ENCODE measurements around the gene STEAP1B.
"Not testable (repeated sequence)": the region's sequence is repeated elsewhere in the genome, so short reads cannot be mapped to it uniquely, and the experiment has no call there.

STEAP1B gene

DNA sequence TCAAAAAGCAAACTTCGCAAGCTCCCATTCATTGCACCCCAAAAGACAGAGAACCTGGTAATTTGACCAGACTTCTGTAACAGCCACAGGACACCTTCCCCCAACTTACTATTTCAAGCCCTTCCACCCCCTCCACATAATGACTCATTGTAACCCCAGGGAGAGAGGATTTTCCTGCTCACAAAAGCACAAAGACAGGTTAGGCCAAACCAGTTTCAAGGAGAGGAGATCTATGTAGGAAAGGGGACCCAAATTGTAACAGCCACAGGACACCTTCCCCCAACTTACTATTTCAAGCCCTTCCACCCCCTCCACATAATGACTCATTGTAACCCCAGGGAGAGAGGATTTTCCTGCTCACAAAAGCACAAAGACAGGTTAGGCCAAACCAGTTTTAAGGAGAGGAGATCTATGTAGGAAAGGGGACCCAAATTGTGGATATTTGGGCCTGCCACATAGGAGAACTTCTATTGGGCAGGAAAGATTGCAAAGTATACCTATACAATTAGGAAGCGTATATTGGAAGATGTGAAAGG is 66.8 kb downstream of the STEAP1B start:
- H3K4me3 ChIP-seq (ENCODE audit: low read depth, low read length); H3K23ac ChIP-seq (ENCODE audit: low read length); H4K8ac ChIP-seq (ENCODE audit: low read depth, low read length); H3K4ac ChIP-seq (ENCODE audit: low read depth, low read length); H2AFZ ChIP-seq (ENCODE audit: insufficient read depth, low read length, poor library complexity); H2BK5ac ChIP-seq (ENCODE audit: low read depth, low read length, poor library complexity); H3K79me2 ChIP-seq (ENCODE audit: control insufficient read depth, insufficient read depth, low read length, poor library complexity); H3K14ac ChIP-seq (ENCODE audit: low read length); H2BK12ac ChIP-seq (ENCODE audit: low read length); H4K12ac ChIP-seq (ENCODE audit: low read depth, low read length); H3K9ac ChIP-seq (ENCODE audit: low read length); DNase-seq; H3K27me3 ChIP-seq (ENCODE audit: insufficient read depth, low read length); H4K91ac ChIP-seq (ENCODE audit: low read depth, low read length); H3K36me3 ChIP-seq (ENCODE audit: control insufficient read depth in 1 of 2, insufficient read depth in 2 of 2, low read length in 2 of 2); H3K18ac ChIP-seq (ENCODE audit: low read length); H2AK5ac ChIP-seq (ENCODE audit: low read length); H3K9me3 ChIP-seq (ENCODE audit: insufficient read depth, low read depth, low read length): not testable (repeated sequence)
- Histone ChIP-seq H3K4me2 (ENCODE audit: low read length) (peak overlapping the region; percentile 24), H2BK120ac (ENCODE audit: insufficient read depth, low read length, poor library complexity) (peak overlapping the region; percentile 93), H3K4me1 (ENCODE audit: control insufficient read depth in 1 of 2, insufficient read depth in 2 of 2, low read length in 2 of 2) (peaks cover 12 to 23% of the 10 kb centered on the region in 2 experiments), H3K27ac (ENCODE audit: low read depth, low read length) (peak overlapping the region; percentile 97), H3K79me1 (ENCODE audit: low read length) (peaks cover 22% of the 10 kb centered on the region)
- WGBS (ENCODE audit: extremely low coverage, insufficient coverage, insufficient read length): no CpG with 5 or more reads among the region's 2 CpGs

DNA sequence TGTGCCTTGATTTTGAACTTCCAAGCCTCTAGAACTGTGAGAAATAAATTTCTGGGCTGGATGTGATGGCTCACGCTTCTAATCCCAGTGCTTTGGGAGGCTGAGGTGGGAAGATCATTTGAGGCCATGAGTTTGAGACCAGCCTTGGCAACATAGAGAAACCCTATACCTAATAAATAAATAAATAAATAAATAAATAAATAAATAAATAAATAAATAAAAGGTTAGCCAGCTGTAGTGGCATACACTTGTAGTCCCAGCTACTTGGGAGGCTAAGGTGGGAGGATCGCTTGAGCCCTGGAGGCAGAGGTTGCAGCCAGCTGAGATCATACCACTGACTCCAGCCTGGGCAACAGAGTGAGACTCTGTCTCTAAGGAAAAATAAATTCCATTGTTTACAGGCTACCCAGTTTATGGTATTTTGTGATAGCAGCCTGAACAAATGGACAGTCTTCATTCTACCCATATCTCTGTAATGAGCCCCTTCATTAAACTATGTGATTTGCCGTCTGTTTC is 67.7 kb downstream of the STEAP1B start:
- DNase-seq: peak; percentile 64 to 79
- Histone ChIP-seq H3K79me2 (ENCODE audit: control insufficient read depth, insufficient read depth, low read length, poor library complexity) (peaks cover 2% of the 10 kb centered on the region), H3K4me1 (ENCODE audit: control insufficient read depth in 1 of 2, insufficient read depth in 2 of 2, low read length in 2 of 2) (peaks cover 12 to 23% of the 10 kb centered on the region in 2 experiments), H3K14ac (ENCODE audit: low read length) (no peak overlapping the region), H3K4ac (ENCODE audit: low read depth, low read length) (no peak overlapping the region), H3K23ac (ENCODE audit: low read length) (no peak overlapping the region), H3K4me2 (ENCODE audit: low read length) (no peak overlapping the region), H3K4me3 (ENCODE audit: low read depth, low read length) (no peak overlapping the region), H3K27ac (ENCODE audit: low read depth, low read length) (peak overlapping the region; percentile 97), H3K18ac (ENCODE audit: low read length) (no peak overlapping the region), H3K36me3 (ENCODE audit: control insufficient read depth in 1 of 2, insufficient read depth in 2 of 2, low read length in 2 of 2) (no peaks in the 10 kb centered on the region), H2AK5ac (ENCODE audit: low read length) (no peak overlapping the region), H3K9me3 (ENCODE audit: insufficient read depth, low read depth, low read length) (no peaks in the 10 kb centered on the region), H2BK120ac (ENCODE audit: insufficient read depth, low read length, poor library complexity) (peak overlapping the region; percentile 93), H3K9ac (ENCODE audit: low read length) (no peak overlapping the region), H4K91ac (ENCODE audit: low read depth, low read length) (peak overlapping the region; percentile 97), H2BK12ac (ENCODE audit: low read length) (peak overlapping the region; percentile 100), H4K8ac (ENCODE audit: low read depth, low read length) (no peak overlapping the region), H2AFZ (ENCODE audit: insufficient read depth, low read length, poor library complexity) (no peak overlapping the region), H4K12ac (ENCODE audit: low read depth, low read length) (no peak overlapping the region), H2BK5ac (ENCODE audit: low read depth, low read length, poor library complexity) (peak overlapping the region; percentile 70), H3K27me3 (ENCODE audit: insufficient read depth, low read length) (no peaks in the 10 kb centered on the region), H3K79me1 (ENCODE audit: low read length) (peaks cover 22% of the 10 kb centered on the region)
- WGBS (ENCODE audit: extremely low coverage, insufficient coverage, insufficient read length): no CpG with 5 or more reads among the region's 3 CpGs

DNA sequence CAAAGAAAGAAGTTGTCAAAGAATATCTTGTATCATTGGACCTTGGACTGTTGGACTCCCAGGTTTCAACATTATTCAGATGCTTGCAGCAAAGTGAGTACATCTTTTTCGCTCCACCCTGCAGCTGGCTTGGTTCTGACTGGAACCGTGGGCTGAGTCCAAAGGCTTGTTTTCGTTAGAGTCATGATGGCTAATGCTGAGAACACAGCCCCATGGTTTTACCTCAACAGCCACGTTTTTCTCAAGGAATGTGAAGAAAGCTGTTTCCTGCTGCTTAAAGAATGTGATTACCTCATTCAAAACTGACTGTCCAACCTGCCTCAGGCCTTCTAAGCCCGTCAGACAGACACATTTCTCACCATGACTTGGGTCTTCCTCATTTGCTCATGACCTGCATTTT is 69.5 kb downstream of the STEAP1B start:
- Histone ChIP-seq H3K79me2 (ENCODE audit: control insufficient read depth, insufficient read depth, low read length, poor library complexity) (peaks cover 2% of the 10 kb centered on the region), H3K4me3 (ENCODE audit: low read depth, low read length) (no peak overlapping the region), H2AFZ (ENCODE audit: insufficient read depth, low read length, poor library complexity) (no peak overlapping the region), H4K91ac (ENCODE audit: low read depth, low read length) (peak overlapping the region; percentile 64), H3K27me3 (ENCODE audit: insufficient read depth, low read length) (no peaks in the 10 kb centered on the region), H4K12ac (ENCODE audit: low read depth, low read length) (no peak overlapping the region), H2AK5ac (ENCODE audit: low read length) (no peak overlapping the region), H3K4me1 (ENCODE audit: control insufficient read depth in 1 of 2, insufficient read depth in 2 of 2, low read length in 2 of 2) (peaks cover 12 to 26% of the 10 kb centered on the region in 2 experiments), H3K23ac (ENCODE audit: low read length) (no peak overlapping the region), H3K79me1 (ENCODE audit: low read length) (peaks cover 22% of the 10 kb centered on the region), H2BK12ac (ENCODE audit: low read length) (peak overlapping the region; percentile 46), H3K18ac (ENCODE audit: low read length) (no peak overlapping the region), H3K27ac (ENCODE audit: low read depth, low read length) (peak overlapping the region; percentile 81), H3K9ac (ENCODE audit: low read length) (no peak overlapping the region), H4K8ac (ENCODE audit: low read depth, low read length) (no peak overlapping the region), H3K36me3 (ENCODE audit: control insufficient read depth in 1 of 2, insufficient read depth in 2 of 2, low read length in 2 of 2) (no peaks in the 10 kb centered on the region), H3K4ac (ENCODE audit: low read depth, low read length) (no peak overlapping the region), H2BK5ac (ENCODE audit: low read depth, low read length, poor library complexity) (peak overlapping the region; percentile 58), H3K9me3 (ENCODE audit: insufficient read depth, low read depth, low read length) (no peaks in the 10 kb centered on the region), H2BK120ac (ENCODE audit: insufficient read depth, low read length, poor library complexity) (peak overlapping the region; percentile 67), H3K4me2 (ENCODE audit: low read length) (no peak overlapping the region), H3K14ac (ENCODE audit: low read length) (no peak overlapping the region)
- peak; percentile 89 to 94 for DNase-seq
- no CpG with 5 or more reads among the region's 5 CpGs for WGBS (ENCODE audit: extremely low coverage, insufficient coverage, insufficient read length)

DNA sequence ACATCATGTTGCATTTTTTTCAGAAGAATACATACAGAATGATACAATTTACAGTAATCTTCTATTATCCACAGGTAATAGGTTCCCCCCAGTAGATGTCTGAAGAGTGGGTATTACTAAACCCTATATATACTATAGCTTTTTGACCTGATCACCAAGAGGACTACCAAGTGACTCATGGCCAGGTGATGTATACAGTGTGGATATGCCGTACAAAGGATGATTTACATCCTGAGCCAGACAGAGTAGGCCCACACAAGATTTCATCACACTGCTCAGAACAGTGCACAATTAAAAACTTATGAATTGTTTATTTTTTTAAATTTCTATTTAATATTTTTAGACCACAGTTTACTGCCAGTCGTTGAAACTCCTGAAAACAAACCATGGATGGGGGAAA is 70.6 kb downstream of the STEAP1B start:
- peak in 1 of 2 donors; percentile 18 for DNase-seq
- H3K36me3 ChIP-seq (ENCODE audit: control insufficient read depth in 1 of 2, insufficient read depth in 2 of 2, low read length in 2 of 2): no peaks in the 10 kb centered on the region
- no peak overlapping the region for H3K27ac ChIP-seq (ENCODE audit: low read depth, low read length)
- H3K79me2 ChIP-seq (ENCODE audit: control insufficient read depth, insufficient read depth, low read length, poor library complexity): peaks cover 2% of the 10 kb centered on the region
- H3K79me1 ChIP-seq (ENCODE audit: low read length): peaks cover 22% of the 10 kb centered on the region
- no peak overlapping the region for H3K4me2 ChIP-seq (ENCODE audit: low read length)
- H4K12ac ChIP-seq (ENCODE audit: low read depth, low read length): no peak overlapping the region
- no peaks in the 10 kb centered on the region for H3K27me3 ChIP-seq (ENCODE audit: insufficient read depth, low read length)
- H3K9me3 ChIP-seq (ENCODE audit: insufficient read depth, low read depth, low read length): no peaks in the 10 kb centered on the region
- no peak overlapping the region for H3K14ac ChIP-seq (ENCODE audit: low read length)
- H3K9ac ChIP-seq (ENCODE audit: low read length): no peak overlapping the region
- no peak overlapping the region for H2BK120ac ChIP-seq (ENCODE audit: insufficient read depth, low read length, poor library complexity)
- H2BK5ac ChIP-seq (ENCODE audit: low read depth, low read length, poor library complexity): no peak overlapping the region
- no peak overlapping the region for H3K18ac ChIP-seq (ENCODE audit: low read length)
- H2AK5ac ChIP-seq (ENCODE audit: low read length): no peak overlapping the region
- H3K4ac ChIP-seq (ENCODE audit: low read depth, low read length): no peak overlapping the region
- H3K4me3 ChIP-seq (ENCODE audit: low read depth, low read length): no peak overlapping the region
- H2AFZ ChIP-seq (ENCODE audit: insufficient read depth, low read length, poor library complexity): no peak overlapping the region
- no CpG with 5 or more reads among the region's 2 CpGs for WGBS (ENCODE audit: extremely low coverage, insufficient coverage, insufficient read length)
- no peak overlapping the region for H3K23ac ChIP-seq (ENCODE audit: low read length)
- no peak overlapping the region for H4K91ac ChIP-seq (ENCODE audit: low read depth, low read length)
- no peak overlapping the region for H4K8ac ChIP-seq (ENCODE audit: low read depth, low read length)
- H3K4me1 ChIP-seq (ENCODE audit: control insufficient read depth in 1 of 2, insufficient read depth in 2 of 2, low read length in 2 of 2): peaks cover 12 to 26% of the 10 kb centered on the region in 2 experiments
- no peak overlapping the region for H2BK12ac ChIP-seq (ENCODE audit: low read length)
